Stimulated activated CD4-positive, alpha-beta T cell treated with anti-CD3 and anti-CD28 coated beads, Interleukin-4, amount 100 ng/mL, for 48 hours (primary cell): ENCODE results near the gene RGS14.
"Not testable (repeated sequence)": the region's sequence is repeated elsewhere in the genome, so short reads cannot be mapped to it uniquely, and the experiment has no call there.

Source experiments
- DNase-seq, 2 donors: peaks; one replicate each; pipeline ENCODE4 v3.0.0-alpha.2; 2020; ENCODE audit warnings: low read depth in 2 of 2

Gene RGS14

GRCh38 chr5:177365845-177366527 lies 8.3 kb downstream of the RGS14 start:
- DNase-seq = no peak

DNA sequence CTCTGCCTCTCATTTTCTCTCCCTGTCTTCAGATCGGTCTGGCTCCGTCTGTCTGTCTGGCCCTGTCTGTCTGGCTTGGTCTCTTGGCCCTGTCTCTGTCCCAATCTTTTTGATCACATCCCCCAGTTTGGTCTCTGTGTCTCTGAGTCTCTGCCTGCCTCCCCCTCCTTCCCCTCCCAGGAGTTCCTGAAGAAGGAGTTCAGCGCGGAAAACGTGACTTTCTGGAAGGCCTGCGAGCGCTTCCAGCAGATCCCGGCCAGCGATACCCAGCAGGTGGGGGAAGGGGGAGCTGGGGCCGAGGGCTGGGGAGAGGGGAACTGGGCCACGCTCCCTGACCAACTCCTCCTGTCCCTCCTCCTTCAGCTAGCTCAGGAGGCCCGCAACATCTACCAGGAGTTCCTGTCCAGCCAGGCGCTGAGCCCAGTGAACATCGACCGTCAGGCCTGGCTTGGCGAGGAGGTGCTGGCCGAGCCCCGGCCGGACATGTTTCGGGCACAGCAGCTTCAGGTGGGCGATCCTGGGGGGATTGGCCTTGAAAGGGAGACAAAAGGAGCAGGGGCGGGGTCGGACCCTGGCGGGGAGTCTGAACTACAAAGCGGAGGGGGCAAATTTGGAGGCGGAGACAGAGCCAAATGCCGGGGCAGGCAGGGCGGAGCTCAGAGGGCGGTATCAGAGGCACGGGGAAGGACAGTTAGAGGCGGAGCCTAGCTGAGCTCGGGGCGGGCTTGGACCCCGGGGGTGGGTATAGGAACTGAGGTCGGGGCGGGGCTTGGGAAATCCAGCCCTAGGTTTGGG lies 9.0 kb downstream of the RGS14 start:
- no peak for DNase-seq

DNA sequence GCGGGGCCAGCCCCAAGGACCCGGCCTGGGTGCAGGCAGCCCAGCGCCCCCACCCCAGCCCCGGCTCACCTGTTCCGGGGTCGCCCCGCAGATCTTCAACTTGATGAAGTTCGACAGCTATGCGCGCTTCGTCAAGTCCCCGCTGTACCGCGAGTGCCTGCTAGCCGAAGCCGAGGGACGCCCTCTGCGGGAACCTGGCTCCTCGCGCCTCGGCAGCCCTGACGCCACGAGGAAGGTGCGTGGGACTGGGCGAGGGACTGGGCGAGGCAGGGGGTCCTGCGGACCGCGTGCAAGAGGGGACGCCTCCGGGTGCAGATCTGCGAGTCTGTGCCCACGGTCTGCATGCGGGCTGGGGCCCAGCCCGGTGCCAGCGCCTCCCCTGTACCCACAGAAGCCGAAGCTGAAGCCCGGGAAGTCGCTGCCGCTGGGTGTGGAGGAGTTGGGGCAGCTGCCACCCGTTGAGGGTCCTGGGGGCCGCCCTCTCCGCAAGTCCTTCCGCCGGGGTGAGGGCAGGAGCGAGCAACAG lies 9.7 kb downstream of the RGS14 start:
- no peak for DNase-seq

GRCh38 chr5:177367981-177368868 lies 10.5 kb downstream of the RGS14 start:
- DNase-seq = no peak

DNA sequence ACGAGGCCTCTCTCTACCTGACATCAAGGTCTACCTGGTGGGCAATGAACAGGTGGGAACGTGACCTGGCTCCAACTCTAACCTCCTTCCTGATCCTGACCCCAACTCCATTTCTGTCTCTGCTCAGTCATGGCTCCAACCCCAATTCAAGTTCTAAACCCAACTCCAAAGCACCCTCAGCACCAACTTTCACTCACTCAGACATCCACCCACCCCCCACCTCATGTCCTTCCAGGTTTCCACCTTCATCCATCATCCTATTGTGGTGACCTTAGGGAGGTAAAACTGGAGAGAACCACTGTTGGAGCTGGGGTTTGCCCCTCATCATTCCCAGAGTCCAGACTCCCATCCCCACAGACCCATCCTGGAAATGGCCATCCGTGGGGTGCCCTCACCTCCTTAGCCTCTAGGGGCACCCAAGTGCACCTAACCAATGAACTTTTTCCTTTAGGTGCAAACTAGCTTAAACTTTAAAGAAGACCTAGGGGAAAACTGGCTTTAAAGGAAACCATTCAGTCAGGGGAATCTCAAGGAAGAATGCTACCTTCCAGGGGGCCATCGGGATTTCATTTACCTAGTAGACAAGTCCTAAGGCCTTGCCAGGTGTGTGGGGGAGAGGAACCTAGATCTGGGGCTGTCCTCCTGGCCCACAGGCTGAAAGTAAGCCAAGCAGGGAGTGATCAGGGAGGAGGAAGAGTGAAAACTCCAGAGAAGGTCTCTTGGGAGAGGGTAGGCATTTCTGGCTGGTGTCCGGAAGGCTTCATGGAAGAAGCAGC lies 11.3 kb downstream of the RGS14 start:
- no peak for DNase-seq

- no peak for DNase-seq
These were observed 12.1 kb downstream of the RGS14 start for GRCh38 chr5:177369645-177370440.

DNA sequence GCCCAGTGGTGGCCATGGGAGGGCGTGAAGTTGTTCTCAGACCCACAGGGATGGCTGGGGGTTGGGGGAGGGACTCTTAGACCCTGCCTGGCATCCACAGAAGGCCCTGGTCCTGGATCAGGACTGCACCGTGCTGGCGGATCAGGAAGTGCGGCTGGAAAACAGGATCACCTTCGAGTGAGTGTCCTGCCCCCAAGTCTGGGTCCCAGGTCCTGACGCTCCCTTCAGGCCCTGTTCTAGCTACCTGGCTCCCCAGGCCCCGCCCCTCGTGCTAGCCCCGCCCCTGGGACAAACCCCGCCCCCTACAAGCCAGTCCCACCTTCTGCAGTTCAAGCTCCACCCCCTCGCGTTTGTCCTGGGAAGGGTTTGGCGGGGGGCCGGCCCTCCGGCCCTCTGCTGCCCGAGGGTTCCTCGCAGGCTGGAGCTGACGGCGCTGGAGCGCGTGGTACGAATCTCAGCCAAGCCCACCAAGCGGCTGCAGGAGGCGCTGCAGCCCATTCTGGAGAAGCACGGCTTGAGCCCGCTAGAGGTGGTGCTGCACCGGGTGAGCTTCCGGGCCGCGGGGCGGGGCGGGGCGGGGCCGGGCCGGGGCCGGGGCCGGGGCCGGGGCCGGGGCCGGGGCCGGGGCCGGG lies 12.9 kb downstream of the RGS14 start:
- peak in 1 of 2 donors; percentile 58 for DNase-seq

DNA sequence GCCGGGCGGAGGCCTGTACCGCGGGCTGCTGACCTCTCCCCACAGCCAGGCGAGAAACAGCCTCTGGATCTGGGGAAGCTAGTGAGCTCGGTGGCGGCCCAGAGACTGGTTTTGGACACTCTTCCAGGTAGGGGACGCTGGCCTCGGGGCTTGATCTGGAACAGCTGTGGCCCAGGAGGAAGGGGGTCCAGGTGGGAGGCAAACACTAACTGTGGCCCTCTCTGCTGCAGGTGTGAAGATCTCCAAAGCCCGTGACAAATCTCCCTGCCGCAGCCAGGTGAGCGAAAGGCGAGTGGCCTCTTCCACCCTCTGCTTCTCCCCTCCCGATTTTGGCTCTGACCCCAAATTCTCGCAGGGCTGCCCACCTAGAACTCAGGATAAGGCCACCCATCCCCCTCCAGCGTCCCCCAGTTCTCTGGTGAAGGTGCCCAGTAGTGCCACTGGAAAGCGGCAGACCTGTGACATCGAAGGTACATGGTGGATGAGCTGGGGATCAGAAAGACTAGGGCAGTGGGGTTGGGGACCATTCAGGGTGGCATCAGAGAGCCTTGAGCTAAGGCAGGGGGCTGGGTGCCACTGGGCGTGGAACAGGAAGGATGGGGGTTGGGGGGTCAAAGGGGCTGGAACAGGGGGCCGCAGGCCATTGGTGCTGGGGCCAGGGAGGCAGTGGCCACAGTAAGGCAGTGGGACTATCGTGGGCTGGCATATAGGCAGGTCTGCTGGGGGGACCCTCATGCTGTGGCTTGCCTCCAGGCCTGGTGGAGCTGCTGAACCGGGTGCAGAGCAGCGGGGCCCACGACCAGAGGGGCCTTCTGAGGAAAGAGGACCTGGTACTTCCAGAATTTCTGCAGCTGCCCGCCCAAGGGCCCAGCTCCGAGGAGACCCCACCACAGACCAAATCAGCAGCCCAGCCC lies 13.7 kb downstream of the RGS14 start:
- DNase-seq = no peak

- DNase-seq = no peak
These were observed 14.5 kb downstream of the RGS14 start for GRCh38 chr5:177372034-177372896.

DNA sequence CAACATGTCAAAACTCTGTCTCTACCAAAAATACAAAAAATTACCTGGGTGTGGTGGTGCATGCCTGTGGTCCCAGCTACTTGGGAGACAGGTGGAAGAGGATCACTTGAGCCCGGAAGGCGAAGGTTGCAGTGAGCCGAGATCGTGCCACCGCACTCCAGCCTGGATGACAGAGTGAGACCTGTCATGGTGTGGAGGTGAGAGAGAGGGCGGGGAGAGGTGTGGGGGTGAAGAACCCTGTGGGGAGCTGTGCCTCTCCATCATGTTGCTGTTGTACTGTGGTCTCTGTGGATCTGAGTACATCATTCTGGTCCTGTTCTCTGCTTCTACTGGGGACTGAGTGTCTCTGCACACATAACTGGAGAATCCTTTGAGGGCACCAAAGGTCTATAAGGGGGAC lies 15.2 kb downstream of the RGS14 start:
- DNase-seq = no peak

DNA sequence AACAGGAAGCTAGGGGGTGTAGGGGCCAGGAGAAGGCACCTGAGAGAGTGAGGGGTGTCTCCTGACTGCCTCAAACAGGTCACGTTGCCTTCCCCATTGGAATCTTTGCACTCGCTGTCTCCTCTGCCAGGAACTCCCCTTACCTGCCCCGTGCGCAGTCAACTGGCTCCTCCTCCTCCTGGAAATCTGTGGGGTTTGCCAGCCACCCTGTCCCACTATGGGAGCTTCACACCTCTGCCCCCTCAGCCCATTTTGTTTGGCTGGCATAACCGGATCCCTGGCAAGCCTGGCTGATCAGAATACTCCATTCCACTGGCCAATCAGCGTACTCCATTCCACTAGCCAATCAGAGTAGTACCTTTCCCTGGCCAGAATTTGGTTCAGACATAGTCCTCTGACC lies 16.1 kb downstream of the RGS14 start:
- DNase-seq = no peak

GRCh38 chr5:177374211-177374610 lies 16.5 kb downstream of the RGS14 start:
- no peak for DNase-seq

DNA sequence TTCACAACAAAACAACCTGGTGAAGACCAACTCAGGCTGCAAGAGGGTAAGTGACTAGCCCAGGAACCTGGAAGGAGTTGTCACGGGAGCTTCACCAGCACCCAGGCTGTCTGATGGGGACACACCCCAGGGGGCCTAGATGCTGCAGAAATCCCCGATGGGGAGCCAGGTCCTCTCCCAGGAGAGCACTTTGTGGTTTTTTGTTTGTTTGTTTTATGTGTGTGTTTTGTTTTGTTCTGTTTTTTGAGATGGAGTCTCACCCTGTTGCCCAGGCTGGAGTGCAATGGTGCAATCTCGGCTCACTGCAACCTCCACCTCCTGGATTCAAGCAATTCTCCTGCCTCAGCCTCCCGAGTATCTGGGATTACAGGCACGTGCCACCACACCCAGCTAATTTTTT lies 17.8 kb downstream of the RGS14 start:
- not testable (repeated sequence) for DNase-seq

DNA sequence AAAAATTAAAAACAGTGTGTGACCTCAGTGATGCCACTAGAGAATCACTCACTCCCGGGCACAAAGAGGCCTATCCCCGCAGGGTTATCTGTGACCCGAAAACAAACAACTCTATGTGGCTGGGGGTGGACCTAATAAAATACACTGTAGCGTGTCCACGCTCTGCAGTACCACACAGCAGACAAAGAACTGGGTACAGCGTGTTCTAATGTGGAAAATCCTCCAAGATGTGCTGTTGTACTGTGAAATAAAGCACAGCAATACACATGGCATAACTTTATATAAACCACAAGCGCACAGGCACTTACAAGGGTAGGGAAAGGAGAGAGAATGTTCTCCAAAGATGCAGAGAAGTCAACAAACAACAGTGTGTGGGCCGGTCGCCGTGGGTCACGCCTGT lies 18.4 kb downstream of the RGS14 start:
- no peak for DNase-seq

GRCh38 chr5:177377851-177378776 lies 20.4 kb downstream of the RGS14 start:
- no peak for DNase-seq

DNA sequence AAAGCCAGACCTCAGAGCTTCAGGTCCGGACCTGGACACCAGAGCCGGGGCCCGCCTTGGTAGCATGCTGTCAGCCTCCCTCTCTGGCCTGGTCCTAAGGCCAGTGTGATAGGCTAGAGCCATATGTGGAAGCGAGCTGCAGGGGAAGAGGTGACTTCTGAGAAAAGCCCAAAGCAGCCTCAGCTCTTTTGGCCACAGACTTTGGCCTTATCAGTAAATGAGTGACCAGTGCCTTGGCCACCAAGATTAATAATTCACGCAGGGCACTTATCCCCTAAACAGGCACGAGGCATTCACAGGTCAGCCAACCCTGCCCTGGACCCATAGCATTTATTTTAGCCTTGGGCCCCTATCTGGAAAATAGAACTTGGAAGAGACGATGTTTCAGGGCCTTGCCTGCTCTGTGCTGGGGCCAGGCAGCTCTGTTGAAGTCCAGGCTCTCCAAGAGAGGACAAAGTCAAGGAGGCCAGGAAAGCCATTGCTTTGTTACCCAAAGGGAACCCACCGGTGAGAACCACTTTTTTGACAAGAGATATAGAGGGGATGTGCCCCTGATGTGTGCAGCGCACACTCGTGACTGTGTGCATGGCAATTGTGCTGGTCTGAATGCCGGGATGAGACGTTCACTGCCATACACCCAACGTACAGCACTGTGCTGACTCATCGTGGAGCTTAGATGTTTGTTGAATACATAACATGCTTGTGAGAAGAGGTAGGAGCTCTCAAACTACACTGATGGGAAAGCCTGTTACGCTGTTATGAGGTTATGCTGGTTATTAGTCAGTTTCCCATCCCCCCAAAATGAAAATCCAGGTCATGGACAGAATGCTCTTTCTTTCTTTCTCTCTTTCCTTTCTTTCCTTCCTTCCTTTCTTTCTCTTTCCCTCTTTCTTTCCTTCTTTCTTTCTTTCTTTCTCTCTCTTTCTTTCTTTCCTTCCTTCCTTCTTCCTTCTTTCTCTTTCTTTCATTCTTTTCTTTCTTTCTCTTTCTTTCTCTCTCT lies 21.5 kb downstream of the RGS14 start:
- no peak for DNase-seq
